Lower leg skin (tissue), 3 donors: Measurements from ENCODE around the gene BANF2.

ENCODE experiments used
- CTCF ChIP-seq, 3 donors: fragments of 450-650 bp; IDR thresholded peaks; one replicate each; pipeline ENCODE4 v1.5.1; 2016; ENCODE audit warnings: antibody characterized with exemption in 3 of 3, mild to moderate bottlenecking in 3 of 3, moderate library complexity in 2 of 3
- POLR2A ChIP-seq, 2 donors: fragments of 450-650 bp; IDR thresholded peaks; one replicate each; pipeline ENCODE4 v1.6.1; 2016 to 2017; ENCODE audit warnings: antibody characterized with exemption in 2 of 2, mild to moderate bottlenecking in 1 of 2, moderate library complexity in 1 of 2

GRCh38 chr20:17671011-17671410, 28.8 kb upstream of the BANF2 start:
- TF ChIP-seq CTCF (IDR thresholded peaks at IDR 0.05) (no peak), POLR2A (IDR thresholded peaks at IDR 0.05) (no peak)
